ENCODE measurements around the gene DSCAM. TPM values are rescaled to one million over a fixed set of nuclear protein-coding genes. Genes with fewer than 3 reads are reported as not detected.

DSCAM gene
- total RNA-seq, 1 donor from 2014 or later, result not detected

- no peaks in the 10 kb centered on the region for H3K27me3 Mint-ChIP-seq (ENCODE audit: unreplicated experiment)
- TF ChIP-seq, protein P1, sequence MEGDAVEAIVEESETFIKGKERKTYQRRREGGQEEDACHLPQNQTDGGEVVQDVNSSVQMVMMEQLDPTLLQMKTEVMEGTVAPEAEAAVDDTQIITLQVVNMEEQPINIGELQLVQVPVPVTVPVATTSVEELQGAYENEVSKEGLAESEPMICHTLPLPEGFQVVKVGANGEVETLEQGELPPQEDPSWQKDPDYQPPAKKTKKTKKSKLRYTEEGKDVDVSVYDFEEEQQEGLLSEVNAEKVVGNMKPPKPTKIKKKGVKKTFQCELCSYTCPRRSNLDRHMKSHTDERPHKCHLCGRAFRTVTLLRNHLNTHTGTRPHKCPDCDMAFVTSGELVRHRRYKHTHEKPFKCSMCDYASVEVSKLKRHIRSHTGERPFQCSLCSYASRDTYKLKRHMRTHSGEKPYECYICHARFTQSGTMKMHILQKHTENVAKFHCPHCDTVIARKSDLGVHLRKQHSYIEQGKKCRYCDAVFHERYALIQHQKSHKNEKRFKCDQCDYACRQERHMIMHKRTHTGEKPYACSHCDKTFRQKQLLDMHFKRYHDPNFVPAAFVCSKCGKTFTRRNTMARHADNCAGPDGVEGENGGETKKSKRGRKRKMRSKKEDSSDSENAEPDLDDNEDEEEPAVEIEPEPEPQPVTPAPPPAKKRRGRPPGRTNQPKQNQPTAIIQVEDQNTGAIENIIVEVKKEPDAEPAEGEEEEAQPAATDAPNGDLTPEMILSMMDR (IDR thresholded peaks at IDR 0.05), result no peak
- H3K4me3 Mint-ChIP-seq (ENCODE audit: unreplicated experiment), result no peak overlapping the region
- peaks cover 16% of the 10 kb centered on the region for H3K9me3 Mint-ChIP-seq (ENCODE audit: unreplicated experiment)
- DNase-seq (ENCODE audit: extremely low spot score, unreplicated experiment), result no peak
- no peaks in the 10 kb centered on the region for H3K4me1 Mint-ChIP-seq (ENCODE audit: unreplicated experiment)
- no peak overlapping the region for H3K27ac Mint-ChIP-seq (ENCODE audit: unreplicated experiment)
- no peaks in the 10 kb centered on the region for H3K36me3 Mint-ChIP-seq (ENCODE audit: unreplicated experiment)
Observed at GRCh38 chr21:40547906-40548513, 298.9 kb downstream of the DSCAM start.

- Mint-ChIP-seq H3K36me3 (ENCODE audit: unreplicated experiment) (no peaks in the 10 kb centered on the region), H3K27ac (ENCODE audit: unreplicated experiment) (no peak overlapping the region), H3K27me3 (ENCODE audit: unreplicated experiment) (no peaks in the 10 kb centered on the region), H3K9me3 (ENCODE audit: unreplicated experiment) (peaks cover 16% of the 10 kb centered on the region), H3K4me1 (ENCODE audit: unreplicated experiment) (no peaks in the 10 kb centered on the region), H3K4me3 (ENCODE audit: unreplicated experiment) (no peak overlapping the region)
- TF ChIP-seq, protein P1 (IDR thresholded peaks at IDR 0.05), result no peak
- no peak for DNase-seq (ENCODE audit: extremely low spot score, unreplicated experiment)
Observed at GRCh38 chr21:40546647-40547046, 300.3 kb downstream of the DSCAM start.

DNA sequence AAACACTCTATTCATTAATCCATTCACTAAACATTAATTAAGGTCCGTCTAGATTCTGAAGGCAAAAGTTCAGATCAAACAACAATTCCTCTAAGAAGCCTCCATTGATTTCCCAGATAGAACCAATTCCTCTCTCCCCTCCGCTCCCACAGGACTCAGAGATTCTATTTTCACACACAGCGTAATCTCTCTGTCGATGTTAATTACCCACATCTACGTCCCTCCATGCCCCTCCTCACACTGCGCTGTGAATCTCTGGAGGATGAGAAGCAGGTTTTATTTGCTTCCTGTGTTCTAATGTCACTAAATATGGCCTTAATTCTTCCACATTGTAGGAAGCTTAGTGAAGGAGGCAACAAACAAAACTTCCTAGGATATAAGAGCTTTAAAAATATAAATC lies 306.7 kb downstream of the DSCAM start:
- TF ChIP-seq, protein P1 (IDR thresholded peaks at IDR 0.05), result no peak
- Mint-ChIP-seq H3K27ac (ENCODE audit: unreplicated experiment) (no peak overlapping the region), H3K4me3 (ENCODE audit: unreplicated experiment) (no peak overlapping the region), H3K9me3 (ENCODE audit: unreplicated experiment) (peaks cover 19% of the 10 kb centered on the region), H3K4me1 (ENCODE audit: unreplicated experiment) (no peaks in the 10 kb centered on the region), H3K36me3 (ENCODE audit: unreplicated experiment) (no peaks in the 10 kb centered on the region), H3K27me3 (ENCODE audit: unreplicated experiment) (no peaks in the 10 kb centered on the region)
- no peak for DNase-seq (ENCODE audit: extremely low spot score, unreplicated experiment)

- H3K36me3 Mint-ChIP-seq (ENCODE audit: unreplicated experiment), result no peaks in the 10 kb centered on the region
- H3K27me3 Mint-ChIP-seq (ENCODE audit: unreplicated experiment), result no peaks in the 10 kb centered on the region
- H3K4me1 Mint-ChIP-seq (ENCODE audit: unreplicated experiment), result no peaks in the 10 kb centered on the region
- peaks cover 37% of the 10 kb centered on the region for H3K9me3 Mint-ChIP-seq (ENCODE audit: unreplicated experiment)
- no peak for DNase-seq (ENCODE audit: extremely low spot score, unreplicated experiment)
- TF ChIP-seq, protein P1 (IDR thresholded peaks at IDR 0.05), result no peak
- no peak overlapping the region for H3K4me3 Mint-ChIP-seq (ENCODE audit: unreplicated experiment)
- no peak overlapping the region for H3K27ac Mint-ChIP-seq (ENCODE audit: unreplicated experiment)
Observed at GRCh38 chr21:40534886-40535285, 312.1 kb downstream of the DSCAM start.

DNA sequence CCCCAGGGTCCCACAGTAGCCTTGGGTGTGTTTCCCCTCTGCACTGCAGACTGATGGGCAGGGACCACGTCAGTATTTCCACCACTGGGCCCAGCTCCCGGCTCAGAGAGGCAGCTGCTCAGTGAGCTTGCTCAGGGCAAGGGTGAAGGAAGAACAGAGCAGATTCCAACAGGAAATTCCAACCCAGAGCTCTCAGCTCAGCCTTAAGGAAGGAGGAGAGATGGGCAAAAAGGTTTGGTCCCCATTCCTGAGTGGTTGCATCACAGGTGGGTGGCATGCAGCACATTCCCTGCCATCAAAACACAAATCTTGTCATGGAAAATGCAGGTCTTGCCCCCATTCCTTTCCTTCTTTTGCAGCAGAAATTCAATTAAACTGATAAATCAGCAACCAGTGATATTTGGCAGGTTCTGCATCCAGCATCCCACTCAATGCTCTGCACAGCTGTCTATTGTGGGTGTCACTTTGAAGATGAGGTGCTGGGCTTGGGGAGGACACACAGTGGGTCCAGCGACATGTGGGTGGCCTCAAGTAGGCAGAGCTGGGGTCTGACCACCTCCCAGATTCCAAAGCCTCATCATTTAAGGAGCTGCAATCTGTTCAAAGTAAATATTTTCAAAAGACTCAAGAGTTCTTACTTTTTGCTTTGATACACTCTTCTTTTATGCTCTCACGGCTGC lies 315.4 kb downstream of the DSCAM start:
- Mint-ChIP-seq H3K9me3 (ENCODE audit: unreplicated experiment) (peaks cover 53% of the 10 kb centered on the region), H3K4me1 (ENCODE audit: unreplicated experiment) (no peaks in the 10 kb centered on the region), H3K27me3 (ENCODE audit: unreplicated experiment) (no peaks in the 10 kb centered on the region), H3K36me3 (ENCODE audit: unreplicated experiment) (no peaks in the 10 kb centered on the region), H3K4me3 (ENCODE audit: unreplicated experiment) (no peak overlapping the region), H3K27ac (ENCODE audit: unreplicated experiment) (no peak overlapping the region)
- TF ChIP-seq, protein P1 (IDR thresholded peaks at IDR 0.05), result no peak
- no peak for DNase-seq (ENCODE audit: extremely low spot score, unreplicated experiment)

All from osteocyte (in vitro differentiated cells).